SH-SY5Y (cell line): Measurements from ENCODE around the gene ADNP2.

Experiments
- GATA2 ChIP-seq: IDR thresholded peaks from 2 replicates; pipeline ENCODE4 v1.6.1; 2011; ENCODE audit warnings: mild to moderate bottlenecking, low read depth, low read length
- GATA3 ChIP-seq: IDR thresholded peaks from 2 replicates; pipeline ENCODE4 v1.6.1; 2011; ENCODE audit warnings: low read depth, mild to moderate bottlenecking, low read length, moderate library complexity

GRCh38 chr18:80105369-80106167 lies 3.5 kb upstream of the ADNP2 start:
- TF ChIP-seq GATA2 = no peak
- TF ChIP-seq GATA3 = no peak
